Spleen (tissue), 7 donors: ENCODE results near the gene PTPRT.

Source experiments
- CTCF ChIP-seq, 11 experiments: fragments of 200-600 bp in 7 of 11; fragments of 450-650 bp in 4 of 11; sonication (generic) in 4 of 11; IDR thresholded peaks in 8 of 11; conservative IDR thresholded peaks in 3 of 11; 1 replicate in 7 of 11; 2 replicates in 4 of 11; pipeline versions ENCODE4 v1.4.0 to v1.8.0; 2016 to 2021; ENCODE audit warnings: antibody characterized with exemption in 11 of 11, inconsistent platforms in 4 of 11, mild to moderate bottlenecking in 1 of 11
- POLR2A ChIP-seq, 3 donors: fragments of 450-650 bp; IDR thresholded peaks; one replicate each; pipeline ENCODE4 v1.5.1; 2017; ENCODE audit warnings: antibody characterized with exemption in 3 of 3, mild to moderate bottlenecking in 1 of 3
- donor health status: DM: no; HTN: no; CAD: no; lungs with moderate emphysema.
- donor health status: DM: no; HTN: no; CAD: no.
- donor health status: DM: no; HTN: no; CAD: no.

- TF ChIP-seq CTCF (IDR thresholded peaks at IDR 0.05 in 8 of 11, conservative IDR thresholded peaks at IDR 0.05 in 3 of 11) (no peak), POLR2A (IDR thresholded peaks at IDR 0.05) (no peak)
Measured at GRCh38 chr20:42346189-42347170, 843.2 kb downstream of the PTPRT start.
